BE2C (cell line): ENCODE measurements around the gene EPHA3.

ENCODE experiments used
- DNase-seq: peaks from one replicate; pipeline ENCODE4 v3.0.0-alpha.2; 2020
- H3K27me3 ChIP-seq: fragments of 250-450 bp; sonication (Bioruptor Pico); 2 replicates; pipeline ENCODE4 v1.5.1; 2020; ENCODE audit warnings: mild to moderate bottlenecking
- H3K36me3 ChIP-seq: fragments of 250-450 bp; sonication (Bioruptor Pico); 2 replicates; pipeline ENCODE4 v1.5.1; 2020; ENCODE audit warnings: mild to moderate bottlenecking
- H3K4me1 ChIP-seq: fragments of 250-450 bp; sonication (Bioruptor Pico); 2 replicates; pipeline ENCODE4 v1.5.1; 2020
- H3K4me3 ChIP-seq: 2 replicates; pipeline ENCODE4 v1.5.1; 2011; ENCODE audit warnings: low read depth, low read length
- H3K9me3 ChIP-seq: fragments of 250-450 bp; sonication (Bioruptor Pico); 2 replicates; pipeline ENCODE4 v1.5.1; 2020
- CTCF ChIP-seq: IDR thresholded peaks from 2 replicates; pipeline ENCODE4 v1.5.1; 2012; ENCODE audit warnings: mild to moderate bottlenecking, low read depth, low read length

Gene EPHA3

DNA sequence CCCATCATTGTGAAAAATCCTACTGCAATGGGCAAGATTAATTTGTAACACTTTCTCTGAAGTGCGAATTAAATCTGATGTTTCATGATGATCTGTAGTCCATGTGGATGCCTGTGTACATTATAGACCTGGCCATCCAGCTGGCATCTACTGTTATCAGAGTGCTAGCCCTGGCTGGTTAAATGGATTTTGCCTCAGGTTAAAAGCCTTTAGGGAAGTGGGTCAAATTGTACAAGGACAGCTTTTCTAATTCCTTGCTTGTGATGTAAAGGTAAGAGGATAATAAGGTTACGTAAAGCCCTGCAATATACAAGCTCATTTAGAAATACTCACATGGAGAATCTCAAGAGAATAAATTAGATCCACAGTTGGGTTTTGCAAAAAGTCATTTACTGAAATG, 138.2 kb downstream of the EPHA3 start:
- no peak for DNase-seq
- TF ChIP-seq CTCF: no peak
- no peak overlapping the region for H3K4me3 ChIP-seq

DNA sequence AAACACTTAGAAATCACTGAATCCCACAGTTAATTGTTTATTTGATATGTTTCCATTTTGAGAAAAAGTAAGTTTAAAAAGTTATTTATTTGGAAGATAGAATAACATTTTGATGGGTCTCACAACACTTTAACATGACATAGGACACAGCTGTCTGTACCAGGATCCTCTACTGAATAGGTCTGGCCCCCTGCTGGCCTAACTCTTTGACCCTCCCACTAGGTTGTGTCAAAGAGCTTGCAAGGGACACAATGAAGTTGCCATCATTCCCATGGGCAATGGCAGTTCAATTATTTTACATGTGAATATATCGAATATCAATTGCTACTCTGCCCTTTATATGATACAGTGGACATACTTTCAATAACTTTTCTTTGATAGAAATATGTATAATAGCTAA, 138.9 kb downstream of the EPHA3 start:
- H3K27me3 ChIP-seq: no peaks in the 10 kb centered on the region
- TF ChIP-seq CTCF: no peak
- no peak overlapping the region for H3K4me3 ChIP-seq
- no peak for DNase-seq
- H3K9me3 ChIP-seq: no peaks in the 10 kb centered on the region
- H3K36me3 ChIP-seq: no peaks in the 10 kb centered on the region
- no peaks in the 10 kb centered on the region for H3K4me1 ChIP-seq

More for the DNA sequence above, 138.2 kb downstream of the EPHA3 start:
- H3K27me3 ChIP-seq: no peaks in the 10 kb centered on the region
- no peaks in the 10 kb centered on the region for H3K36me3 ChIP-seq
- no peaks in the 10 kb centered on the region for H3K9me3 ChIP-seq
- no peaks in the 10 kb centered on the region for H3K4me1 ChIP-seq

- no peak for DNase-seq
- TF ChIP-seq CTCF: no peak
- H3K4me3 ChIP-seq: no peak overlapping the region
These were observed 143.3 kb downstream of the EPHA3 start for GRCh38 chr3:89250742-89251141.

DNA sequence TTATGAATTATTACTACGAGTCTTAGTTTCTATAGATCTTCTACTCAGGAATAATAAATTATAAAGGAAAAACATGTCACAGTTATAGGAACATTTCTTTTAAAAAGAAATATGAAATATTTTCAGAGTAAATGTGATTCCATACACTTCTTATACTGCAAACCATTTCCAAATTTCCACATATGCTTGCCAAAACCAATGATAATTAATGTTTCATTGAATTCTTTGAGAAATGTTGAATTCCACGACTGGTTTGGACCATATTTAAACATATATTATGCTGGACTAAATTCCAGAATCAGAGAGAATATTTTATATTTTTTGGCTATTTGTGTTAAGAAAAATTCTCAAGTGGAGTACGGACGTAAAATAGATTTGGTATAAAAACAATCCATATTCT, 144.6 kb downstream of the EPHA3 start:
- H3K9me3 ChIP-seq: no peaks in the 10 kb centered on the region
- no peak for DNase-seq
- H3K4me3 ChIP-seq: no peak overlapping the region
- H3K4me1 ChIP-seq: no peaks in the 10 kb centered on the region
- H3K36me3 ChIP-seq: no peaks in the 10 kb centered on the region
- no peaks in the 10 kb centered on the region for H3K27me3 ChIP-seq
- TF ChIP-seq CTCF: no peak

More at GRCh38 chr3:89250742-89251141, 143.3 kb downstream of the EPHA3 start:
- Histone ChIP-seq H3K9me3 (no peaks in the 10 kb centered on the region), H3K4me1 (no peaks in the 10 kb centered on the region), H3K36me3 (no peaks in the 10 kb centered on the region), H3K27me3 (no peaks in the 10 kb centered on the region)

DNA sequence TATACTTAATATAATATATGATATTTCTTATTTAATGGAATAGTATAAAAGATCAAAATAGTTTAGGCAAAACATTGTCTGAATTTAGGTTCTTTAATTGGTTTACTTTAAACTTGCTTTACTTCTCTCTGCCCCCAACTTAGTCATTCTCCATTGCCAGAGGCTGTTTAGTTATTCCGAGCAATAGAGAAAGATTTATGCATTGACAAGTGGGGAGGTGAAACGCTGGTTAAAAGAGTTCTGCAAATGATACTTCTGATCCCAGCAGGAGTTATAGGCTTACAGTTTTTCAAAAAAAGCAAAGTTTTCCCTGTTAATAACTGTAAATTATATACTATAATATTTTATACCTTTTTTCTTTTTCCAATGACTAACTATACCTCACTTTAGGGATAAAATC, 145.4 kb downstream of the EPHA3 start:
- no peak for DNase-seq
- Histone ChIP-seq H3K9me3 (no peaks in the 10 kb centered on the region), H3K27me3 (no peaks in the 10 kb centered on the region), H3K4me1 (no peaks in the 10 kb centered on the region), H3K4me3 (no peak overlapping the region), H3K36me3 (no peaks in the 10 kb centered on the region)
- TF ChIP-seq CTCF: no peak

- Histone ChIP-seq H3K27me3 (no peaks in the 10 kb centered on the region), H3K9me3 (no peaks in the 10 kb centered on the region), H3K36me3 (no peaks in the 10 kb centered on the region), H3K4me3 (no peak overlapping the region), H3K4me1 (no peaks in the 10 kb centered on the region)
- TF ChIP-seq CTCF: no peak
- no peak for DNase-seq
These were observed 149.0 kb downstream of the EPHA3 start for GRCh38 chr3:89256395-89256794.
